Trophoblast cell (in vitro differentiated cells and primary cell): Measurements from ENCODE around the gene RELT.

ENCODE experiments used
- DNase-seq, 2 donors: peaks; one replicate each; pipeline ENCODE4 v3.0.0-alpha.2; 2016
- H2AFZ ChIP-seq: 2 replicates; pipeline ENCODE4 v1.6.1; 2013; ENCODE audit warnings: low read length, moderate library complexity, mild to moderate bottlenecking; ENCODE audit not compliant: insufficient read depth, poor library complexity
- H2AK5ac ChIP-seq: 2 replicates; pipeline ENCODE4 v1.6.1; 2013; ENCODE audit warnings: mild to moderate bottlenecking, low read length
- H2BK120ac ChIP-seq: 2 replicates; pipeline ENCODE4 v1.6.1; 2013; ENCODE audit warnings: low read length, mild to moderate bottlenecking, moderate library complexity; ENCODE audit not compliant: insufficient read depth, poor library complexity
- H2BK12ac ChIP-seq: 2 replicates; pipeline ENCODE4 v1.6.1; 2013; ENCODE audit warnings: mild to moderate bottlenecking, low read length, moderate library complexity
- H2BK5ac ChIP-seq: 2 replicates; pipeline ENCODE4 v1.6.1; 2013; ENCODE audit warnings: low read length, low read depth, moderate library complexity, mild to moderate bottlenecking; ENCODE audit not compliant: poor library complexity
- H3K14ac ChIP-seq: 2 replicates; pipeline ENCODE4 v1.6.1; 2013; ENCODE audit warnings: mild to moderate bottlenecking, low read length
- H3K18ac ChIP-seq: 2 replicates; pipeline ENCODE4 v1.6.1; 2013; ENCODE audit warnings: mild to moderate bottlenecking, low read length
- H3K23ac ChIP-seq: 2 replicates; pipeline ENCODE4 v1.6.1; 2013; ENCODE audit warnings: low read length
- H3K27ac ChIP-seq: 2 replicates; pipeline ENCODE4 v1.5.1; 2013; ENCODE audit warnings: low read depth, mild to moderate bottlenecking, inconsistent platforms, low read length, moderate library complexity
- H3K27me3 ChIP-seq: 2 replicates; pipeline ENCODE4 v1.6.1; 2013; ENCODE audit warnings: inconsistent platforms, mild to moderate bottlenecking, low read length, moderate library complexity; ENCODE audit not compliant: insufficient read depth
- H3K36me3 ChIP-seq, 2 experiments: 1 replicate in 1 of 2; 2 replicates in 1 of 2; pipeline ENCODE4 v1.6.1; 2013; ENCODE audit warnings: low read length in 2 of 2, mild to moderate bottlenecking in 2 of 2, moderate library complexity in 1 of 2; ENCODE audit not compliant: insufficient read depth in 2 of 2, control insufficient read depth in 1 of 2
- H3K4ac ChIP-seq: 2 replicates; pipeline ENCODE4 v1.6.1; 2013; ENCODE audit warnings: low read depth, mild to moderate bottlenecking, low read length, moderate library complexity
- H3K4me1 ChIP-seq, 2 experiments: 1 replicate in 1 of 2; 2 replicates in 1 of 2; pipeline ENCODE4 v1.6.1; 2013; ENCODE audit warnings: low read length in 2 of 2, mild to moderate bottlenecking in 2 of 2, moderate library complexity in 1 of 2; ENCODE audit not compliant: insufficient read depth in 2 of 2, control insufficient read depth in 1 of 2
- H3K4me2 ChIP-seq: 2 replicates; pipeline ENCODE4 v1.6.1; 2013; ENCODE audit warnings: inconsistent platforms, mild to moderate bottlenecking, low read length, moderate library complexity
- H3K4me3 ChIP-seq: 2 replicates; pipeline ENCODE4 v1.5.1; 2013; ENCODE audit warnings: mild to moderate bottlenecking, low read depth, low read length, inconsistent platforms
- H3K79me1 ChIP-seq: one replicate; pipeline ENCODE4 v1.6.1; 2013; ENCODE audit warnings: low read length
- H3K79me2 ChIP-seq: 2 replicates; pipeline ENCODE4 v1.6.1; 2013; ENCODE audit warnings: low read length, mild to moderate bottlenecking; ENCODE audit not compliant: control insufficient read depth, insufficient read depth, poor library complexity
- H3K9ac ChIP-seq: 2 replicates; pipeline ENCODE4 v1.6.1; 2013; ENCODE audit warnings: mild to moderate bottlenecking, low read length
- H3K9me3 ChIP-seq: 2 replicates; pipeline ENCODE4 v1.6.1; 2013; ENCODE audit warnings: low read depth, mild to moderate bottlenecking, control low read depth, inconsistent platforms, low read length; ENCODE audit not compliant: insufficient read depth
- H4K12ac ChIP-seq: 2 replicates; pipeline ENCODE4 v1.6.1; 2013; ENCODE audit warnings: low read depth, mild to moderate bottlenecking, low read length, moderate library complexity
- H4K8ac ChIP-seq: 2 replicates; pipeline ENCODE4 v1.6.1; 2013; ENCODE audit warnings: low read depth, mild to moderate bottlenecking, low read length, moderate library complexity
- H4K91ac ChIP-seq: one replicate; pipeline ENCODE4 v1.6.1; 2013; ENCODE audit warnings: low read depth, mild to moderate bottlenecking, low read length, moderate library complexity
- WGBS: extraction: QIAGEN DNeasy Blood & Tissue Kit; methylation state at CpG from one replicate; pipeline ENCODE4 v1.1.7; 2013; ENCODE audit warnings: missing lambda C conversion rate; ENCODE audit not compliant: insufficient read length, insufficient coverage; ENCODE audit errors: extremely low coverage; 5-methylcytosine and 5-hydroxymethylcytosine counted together

RELT gene

GRCh38 chr11:73423506-73423905 is 47.3 kb downstream of the RELT start:
- Histone ChIP-seq H3K79me2 (no peaks in the 10 kb centered on the region), H4K8ac (no peak overlapping the region), H2BK12ac (no peak overlapping the region), H3K14ac (no peak overlapping the region), H2BK120ac (no peak overlapping the region), H4K91ac (no peak overlapping the region), H2BK5ac (no peak overlapping the region), H3K4me2 (no peak overlapping the region), H3K18ac (no peak overlapping the region), H3K36me3 (peaks cover 0 to 2% of the 10 kb centered on the region in 2 experiments), H3K4ac (no peak overlapping the region), H3K9me3 (peaks cover 1% of the 10 kb centered on the region), H3K27me3 (no peaks in the 10 kb centered on the region), H3K9ac (no peak overlapping the region), H2AK5ac (no peak overlapping the region), H3K79me1 (no peaks in the 10 kb centered on the region), H3K4me1 (peaks cover 2 to 5% of the 10 kb centered on the region in 2 experiments), H2AFZ (no peak overlapping the region), H4K12ac (no peak overlapping the region), H3K27ac (no peak overlapping the region), H3K23ac (no peak overlapping the region), H3K4me3 (no peak overlapping the region)
- no peak for DNase-seq
- no CpG with 5 or more reads among the region's 3 CpGs for WGBS

- no peaks in the 10 kb centered on the region for H3K79me2 ChIP-seq
- peak; percentile 30 to 45 for DNase-seq
- H3K14ac ChIP-seq = no peak overlapping the region
- no peak overlapping the region for H2BK120ac ChIP-seq
- no peak overlapping the region for H2BK12ac ChIP-seq
- H4K8ac ChIP-seq = no peak overlapping the region
- no peak overlapping the region for H4K12ac ChIP-seq
- H3K18ac ChIP-seq = no peak overlapping the region
- no peak overlapping the region for H3K4me3 ChIP-seq
- no peak overlapping the region for H2BK5ac ChIP-seq
- no peak overlapping the region for H3K4ac ChIP-seq
- H3K4me2 ChIP-seq = no peak overlapping the region
- no peaks in the 10 kb centered on the region for H3K36me3 ChIP-seq
- no peak overlapping the region for H2AFZ ChIP-seq
- no peak overlapping the region for H2AK5ac ChIP-seq
- H3K27me3 ChIP-seq = no peaks in the 10 kb centered on the region
- H4K91ac ChIP-seq = no peak overlapping the region
- peaks cover 1% of the 10 kb centered on the region for H3K9me3 ChIP-seq
- no peak overlapping the region for H3K27ac ChIP-seq
- no peaks in the 10 kb centered on the region for H3K79me1 ChIP-seq
- H3K4me1 ChIP-seq = peaks cover 3 to 6% of the 10 kb centered on the region in 2 experiments
- H3K23ac ChIP-seq = no peak overlapping the region
- WGBS = no CpG with 5 or more reads among the region's 1 CpG
- no peak overlapping the region for H3K9ac ChIP-seq
Observed at GRCh38 chr11:73425108-73425507, 48.9 kb downstream of the RELT start.

GRCh38 chr11:73426219-73426850 is 50.1 kb downstream of the RELT start:
- Histone ChIP-seq H3K27ac (no peak overlapping the region), H3K18ac (no peak overlapping the region), H2BK12ac (no peak overlapping the region), H3K79me2 (no peaks in the 10 kb centered on the region), H2BK5ac (no peak overlapping the region), H3K4me1 (peaks cover 6 to 11% of the 10 kb centered on the region in 2 experiments), H3K9me3 (peaks cover 1% of the 10 kb centered on the region), H3K4me3 (no peak overlapping the region), H4K12ac (no peak overlapping the region), H4K91ac (no peak overlapping the region), H3K79me1 (no peaks in the 10 kb centered on the region), H3K23ac (no peak overlapping the region), H3K4me2 (no peak overlapping the region), H2AK5ac (no peak overlapping the region), H3K14ac (no peak overlapping the region), H2AFZ (no peak overlapping the region), H2BK120ac (no peak overlapping the region), H3K27me3 (no peaks in the 10 kb centered on the region), H3K9ac (no peak overlapping the region), H3K4ac (no peak overlapping the region), H4K8ac (no peak overlapping the region), H3K36me3 (no peaks in the 10 kb centered on the region)
- DNase-seq = no peak
- WGBS = no CpG with 5 or more reads among the region's 2 CpGs

DNA sequence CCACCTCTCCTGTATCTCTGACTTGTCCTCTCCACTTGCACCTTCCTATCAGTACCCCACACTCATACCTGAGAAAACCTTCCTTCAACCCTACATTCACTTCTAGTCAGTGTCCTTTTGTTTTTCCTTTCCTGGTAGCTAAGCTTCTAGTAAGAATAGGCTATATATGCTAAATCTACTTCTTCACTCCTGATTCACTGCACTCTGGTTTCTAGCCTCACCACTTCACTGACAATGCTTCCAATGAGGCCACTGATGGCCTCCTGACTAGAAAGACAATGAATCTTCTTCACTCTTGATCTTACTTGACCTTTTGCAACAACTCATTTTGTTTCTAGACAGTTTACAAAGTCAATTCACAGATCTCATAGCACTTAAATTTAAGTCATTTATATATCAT is 52.0 kb downstream of the RELT start:
- no peaks in the 10 kb centered on the region for H3K27me3 ChIP-seq
- H3K36me3 ChIP-seq = no peaks in the 10 kb centered on the region
- H4K8ac ChIP-seq = no peak overlapping the region
- no peak overlapping the region for H3K4ac ChIP-seq
- H3K27ac ChIP-seq = no peak overlapping the region
- no peak overlapping the region for H2BK12ac ChIP-seq
- H2BK5ac ChIP-seq = no peak overlapping the region
- peaks cover 6 to 9% of the 10 kb centered on the region in 2 experiments for H3K4me1 ChIP-seq
- H4K91ac ChIP-seq = no peak overlapping the region
- no peak overlapping the region for H2AFZ ChIP-seq
- no peak for DNase-seq
- H3K23ac ChIP-seq = no peak overlapping the region
- H3K9me3 ChIP-seq = peaks cover 1% of the 10 kb centered on the region
- no peak overlapping the region for H3K18ac ChIP-seq
- no peak overlapping the region for H3K9ac ChIP-seq
- no peak overlapping the region for H2BK120ac ChIP-seq
- H3K79me2 ChIP-seq = no peaks in the 10 kb centered on the region
- H3K4me3 ChIP-seq = no peak overlapping the region
- no peak overlapping the region for H4K12ac ChIP-seq
- no peak overlapping the region for H3K14ac ChIP-seq
- no peak overlapping the region for H2AK5ac ChIP-seq
- no peak overlapping the region for H3K4me2 ChIP-seq
- H3K79me1 ChIP-seq = no peaks in the 10 kb centered on the region
